HG03442 (cell line): ENCODE measurements around the gene GGTLC2.
"Not testable (repeated sequence)": the region's sequence is repeated elsewhere in the genome, so short reads cannot be mapped to it uniquely, and the experiment has no call there.

Source experiments
- ATAC-seq: cut with Tn5 transposase; IDR thresholded peaks from one replicate; pipeline ENCODE4 v1.9.1; 2021; ENCODE audit warnings: mild to moderate bottlenecking, moderate library complexity; ENCODE audit not compliant: unreplicated experiment

Gene GGTLC2

DNA sequence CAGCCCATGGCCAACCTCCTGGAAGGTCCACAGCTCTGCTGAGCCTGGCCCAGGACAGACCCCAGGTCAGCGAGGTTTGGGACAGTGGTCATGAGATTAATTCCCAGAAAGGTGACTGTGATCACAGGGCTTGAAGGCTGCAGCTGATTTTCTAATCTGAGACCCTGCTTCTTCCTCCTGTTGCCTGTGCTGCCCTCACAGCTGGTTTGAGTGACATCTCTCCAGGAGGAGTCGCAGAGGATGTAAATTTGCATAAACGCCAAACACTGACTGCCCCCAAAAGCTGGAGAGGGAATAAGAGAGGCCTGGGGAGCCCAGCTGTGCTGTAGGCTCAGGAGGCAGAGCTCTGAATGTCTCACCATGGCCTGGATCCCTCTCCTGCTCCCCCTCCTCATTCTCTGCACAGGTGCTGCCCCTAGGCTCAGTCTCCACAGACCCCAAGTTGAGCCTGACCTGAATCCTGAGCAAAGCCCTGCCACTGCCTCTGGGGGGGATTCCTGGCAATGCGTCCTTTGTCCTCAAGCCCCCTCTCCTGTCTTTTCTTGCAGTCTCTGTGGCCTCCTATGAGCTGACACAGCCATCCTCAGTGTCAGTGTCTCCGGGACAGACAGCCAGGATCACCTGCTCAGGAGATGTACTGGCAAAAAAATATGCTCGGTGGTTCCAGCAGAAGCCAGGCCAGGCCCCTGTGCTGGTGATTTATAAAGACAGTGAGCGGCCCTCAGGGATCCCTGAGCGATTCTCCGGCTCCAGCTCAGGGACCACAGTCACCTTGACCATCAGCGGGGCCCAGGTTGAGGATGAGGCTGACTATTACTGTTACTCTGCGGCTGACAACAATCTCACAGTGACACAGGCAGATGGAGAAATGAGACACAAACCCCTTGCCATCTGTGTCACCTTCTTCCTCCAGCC, 23.8 kb downstream of the GGTLC2 start:
- no peak for ATAC-seq

DNA sequence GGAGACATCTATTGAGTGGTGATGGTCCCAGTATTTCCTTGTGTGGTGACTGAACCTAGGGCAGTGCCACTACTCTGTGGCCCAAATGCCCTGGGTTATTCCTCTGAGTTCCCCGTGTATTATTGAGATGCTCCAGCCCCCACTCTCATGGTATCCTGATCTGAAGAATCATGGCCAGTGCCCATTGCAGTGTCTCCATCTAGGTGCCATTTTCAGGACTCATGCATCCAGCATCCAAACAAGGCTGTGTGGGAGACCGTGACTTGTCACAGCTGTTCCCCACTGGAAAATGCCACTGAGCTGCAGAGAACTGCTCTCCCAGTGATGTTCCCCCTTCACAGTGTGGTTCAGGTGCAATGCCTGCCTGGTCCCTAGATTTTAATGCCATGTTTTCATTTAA, 24.7 kb downstream of the GGTLC2 start:
- ATAC-seq = no peak

DNA sequence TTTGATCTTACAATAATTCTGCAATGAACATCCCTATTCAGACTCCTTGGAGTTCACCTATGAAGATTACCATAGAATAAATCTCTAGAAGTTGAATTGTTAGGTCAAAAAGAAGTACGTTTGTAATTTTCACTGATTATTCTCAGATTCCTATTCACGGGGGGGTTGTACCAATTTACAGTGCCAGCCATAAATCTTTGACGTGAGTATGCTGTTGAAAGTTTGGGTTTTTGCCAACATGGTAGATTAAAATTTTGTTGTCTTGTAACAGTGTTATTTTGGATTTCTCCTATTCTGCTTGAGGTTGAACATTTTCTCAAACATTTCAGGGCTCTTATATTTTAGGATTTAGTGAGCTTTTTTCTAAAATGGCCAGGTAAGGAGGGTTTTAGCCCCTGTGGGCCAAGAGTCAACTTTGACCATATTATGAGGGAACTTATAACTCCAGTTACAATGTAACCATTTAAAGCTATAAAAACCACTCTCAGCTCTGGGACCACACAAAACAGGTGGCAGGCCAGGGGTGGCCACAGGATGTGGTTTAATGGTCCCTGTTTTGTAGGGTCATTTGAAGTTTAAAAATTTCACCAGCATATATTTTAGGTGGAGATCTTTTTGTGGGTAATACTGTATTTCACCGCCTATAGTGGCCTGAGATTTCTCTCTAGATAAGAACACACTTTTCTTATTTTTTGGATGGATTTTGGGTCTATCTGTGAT, 25.8 kb downstream of the GGTLC2 start:
- ATAC-seq = no peak

DNA sequence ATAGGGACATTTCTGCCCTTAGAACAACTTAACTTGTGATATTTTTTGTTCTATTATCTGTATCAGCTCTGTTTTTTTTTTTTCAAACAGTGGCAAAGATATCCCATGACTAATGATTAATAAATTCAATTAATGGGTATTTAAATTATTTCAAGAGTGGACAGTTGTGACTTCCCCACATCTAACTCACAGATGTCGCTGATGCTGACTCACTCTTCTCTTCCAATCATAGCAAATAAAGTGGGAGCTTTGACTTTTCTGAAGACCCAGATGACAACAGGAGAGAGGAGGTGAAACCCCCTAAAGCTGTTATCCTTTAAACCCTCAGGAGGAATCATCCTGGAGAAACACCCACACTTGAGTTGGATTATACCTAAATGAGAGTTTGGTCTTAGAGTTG, 27.1 kb downstream of the GGTLC2 start:
- ATAC-seq = no peak

DNA sequence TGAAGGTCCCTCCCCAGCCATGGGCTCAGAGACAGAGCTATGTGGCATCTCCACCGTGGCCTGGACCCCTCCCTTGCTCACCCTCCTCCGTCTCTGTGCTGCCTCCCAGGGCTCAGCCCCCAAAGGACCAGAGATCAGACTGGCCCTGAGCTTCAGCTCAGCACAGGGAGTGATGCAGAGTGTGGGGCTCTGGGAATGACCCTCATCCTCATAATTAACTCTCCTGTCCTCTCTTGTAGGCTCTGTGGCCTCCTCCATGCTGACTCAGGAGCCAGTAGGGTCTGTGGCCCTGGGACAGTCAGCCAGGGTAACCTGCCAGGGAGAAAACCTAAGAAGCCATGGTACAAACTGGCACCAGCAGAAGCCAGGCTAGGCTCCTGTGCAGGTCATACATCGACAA, 28.7 kb downstream of the GGTLC2 start:
- ATAC-seq = no peak

DNA sequence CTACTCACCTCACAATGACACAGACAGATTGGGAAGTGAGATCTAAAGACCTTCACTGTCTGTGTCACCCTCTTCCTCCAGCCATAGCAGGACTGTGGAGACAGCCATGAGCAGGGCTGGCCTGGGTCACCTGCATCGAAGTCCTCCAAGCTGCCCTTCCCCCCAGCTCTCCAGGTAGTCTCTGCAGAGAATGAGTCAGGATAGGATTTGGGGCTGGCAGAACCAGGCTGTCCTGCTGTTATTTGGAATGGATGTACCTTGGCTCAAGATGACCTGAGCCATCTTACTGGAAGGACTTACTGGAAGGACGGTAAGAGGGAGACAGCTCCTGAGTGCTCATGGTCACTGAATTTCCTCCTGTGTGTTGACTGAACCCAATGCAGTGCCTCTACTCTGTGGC, 29.2 kb downstream of the GGTLC2 start:
- ATAC-seq = no peak

DNA sequence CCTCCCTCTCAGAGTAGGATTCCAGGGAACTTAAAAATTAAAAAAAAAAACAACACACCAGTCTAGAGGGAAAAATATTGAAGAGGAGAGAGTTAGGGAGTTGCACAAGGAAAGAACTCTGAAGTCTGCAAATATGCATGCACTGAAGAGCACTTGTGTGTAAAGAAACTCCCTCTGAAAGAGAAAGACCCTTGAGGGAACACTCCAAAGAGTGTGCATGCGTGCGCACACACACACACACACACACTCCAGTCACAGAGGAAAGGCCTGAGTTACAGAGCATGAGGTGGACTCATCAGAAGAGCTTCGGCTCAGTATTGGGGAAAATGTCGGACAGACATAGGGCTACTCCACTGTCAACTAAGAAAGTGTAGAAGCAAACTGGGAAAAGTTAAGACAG, 30.1 kb downstream of the GGTLC2 start:
- no peak for ATAC-seq

DNA sequence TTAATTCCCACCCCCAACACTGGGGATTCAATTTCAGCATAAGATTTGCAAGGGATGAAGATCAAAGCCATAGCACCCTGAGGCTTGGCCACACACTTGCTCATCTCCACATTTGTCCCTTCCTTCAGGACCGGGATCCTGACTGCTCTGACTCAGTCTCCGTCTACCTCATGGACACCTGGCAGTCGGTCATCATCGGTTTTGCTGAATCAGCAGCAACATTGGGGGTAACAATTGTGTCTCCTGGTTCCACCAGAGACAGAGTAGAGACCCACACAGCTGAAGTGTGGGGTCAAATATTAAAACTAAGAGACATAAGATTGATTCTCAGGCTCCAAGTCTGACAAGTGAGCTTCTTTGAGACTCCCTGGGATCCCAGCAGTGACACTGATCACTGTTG, 34.6 kb downstream of the GGTLC2 start:
- ATAC-seq = no peak

DNA sequence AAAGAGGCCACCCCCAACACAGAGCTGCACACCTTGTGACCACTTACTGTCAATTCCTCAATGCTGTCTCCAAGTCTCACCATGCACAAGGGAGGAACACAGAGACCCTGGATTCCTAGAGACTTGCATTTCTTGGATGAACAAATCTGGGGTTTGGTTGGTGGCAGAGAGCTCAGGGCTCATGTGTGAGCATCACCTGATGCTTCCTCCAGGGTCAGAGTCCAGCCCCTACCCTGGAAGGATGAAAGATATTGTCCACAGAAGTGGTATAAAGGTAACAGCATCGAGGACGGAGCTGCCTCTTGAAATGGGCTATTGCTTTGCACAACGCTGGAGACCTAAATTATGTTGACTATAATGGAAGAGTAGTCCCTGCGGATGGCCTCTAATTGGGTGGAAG, 36.0 kb downstream of the GGTLC2 start:
- ATAC-seq = no peak

DNA sequence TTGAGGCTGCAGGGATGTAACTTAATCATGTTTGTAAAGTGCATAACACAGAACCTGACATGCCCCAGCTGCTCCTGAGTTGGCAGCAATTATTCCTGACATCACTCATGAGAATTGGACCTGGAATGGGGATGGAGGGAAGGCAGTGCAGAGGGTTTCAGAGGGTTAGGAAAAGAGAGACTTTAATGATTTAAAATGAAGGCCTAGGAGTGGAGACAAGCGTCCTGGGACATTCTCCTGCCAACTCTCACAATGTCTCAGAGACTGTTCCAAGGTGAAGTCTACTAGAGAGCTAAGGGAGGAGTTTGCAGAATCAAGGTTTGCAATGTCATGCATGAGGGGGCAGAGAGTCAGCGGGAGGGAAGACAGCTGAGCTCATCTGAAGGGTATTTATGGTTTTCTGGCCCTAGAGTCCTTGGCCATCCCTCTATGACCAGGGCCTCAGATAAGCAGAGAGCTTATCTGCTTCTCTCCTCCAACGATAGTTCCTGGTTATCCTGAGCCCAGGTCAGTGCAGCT, 36.9 kb downstream of the GGTLC2 start:
- no peak for ATAC-seq

DNA sequence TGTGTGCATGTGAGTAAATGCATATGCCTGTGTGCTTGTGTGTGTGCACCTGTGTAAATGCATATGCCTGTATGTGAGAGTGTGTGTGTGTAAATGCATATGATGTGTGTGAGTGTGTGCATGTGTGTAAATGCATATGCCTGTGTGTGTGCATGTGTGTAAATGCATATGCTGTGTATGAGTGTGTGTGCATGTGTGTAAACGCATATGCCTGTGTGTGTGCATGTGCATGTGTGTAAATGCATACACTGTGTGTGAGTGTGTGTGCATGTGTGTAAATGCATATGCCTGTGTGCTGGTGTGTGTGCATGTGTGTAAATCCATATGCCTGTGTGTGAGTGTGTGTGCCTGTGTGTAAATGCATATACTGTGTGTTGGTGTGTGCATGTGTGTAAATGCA, 37.8 kb downstream of the GGTLC2 start:
- ATAC-seq = no peak

DNA sequence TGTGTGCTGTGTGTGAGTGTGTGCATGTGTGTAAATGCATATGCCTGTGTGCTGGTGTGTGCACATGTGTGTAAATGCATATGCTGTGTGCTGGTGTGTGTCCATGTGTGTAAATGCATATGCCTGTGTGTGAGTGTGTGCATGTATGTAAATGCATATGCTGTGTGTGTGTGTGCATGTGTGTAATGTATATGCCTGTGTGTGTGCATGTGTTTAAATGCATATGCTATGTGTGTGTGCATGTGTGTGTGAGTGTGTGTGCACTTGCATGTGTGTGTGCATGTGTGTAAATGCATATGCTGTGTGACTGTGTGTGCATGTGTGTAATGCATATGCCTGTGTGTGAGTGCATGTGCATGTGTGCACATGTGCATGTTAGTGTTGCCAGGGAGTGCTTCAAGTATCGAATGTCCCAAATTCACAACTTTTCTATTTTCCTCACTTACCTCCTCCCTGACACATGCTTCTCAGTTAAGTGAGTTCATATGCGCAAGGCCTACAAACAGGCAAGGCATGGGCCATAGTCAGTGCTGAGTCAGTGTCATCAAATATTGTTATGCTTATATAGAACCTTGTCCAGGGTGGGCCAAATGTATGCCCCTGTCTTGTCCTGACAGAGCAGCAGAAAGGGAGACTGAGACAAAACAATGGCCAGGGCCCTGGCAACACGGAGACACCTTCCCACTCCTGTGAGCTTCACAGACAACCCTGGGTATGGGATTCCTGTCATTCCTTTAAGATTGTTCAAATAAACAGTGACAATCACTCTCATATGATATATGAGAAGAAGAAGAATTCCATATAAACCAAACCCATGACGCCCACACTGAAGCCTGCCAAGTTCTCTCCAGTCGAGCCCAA, 38.6 kb downstream of the GGTLC2 start:
- ATAC-seq = no peak

DNA sequence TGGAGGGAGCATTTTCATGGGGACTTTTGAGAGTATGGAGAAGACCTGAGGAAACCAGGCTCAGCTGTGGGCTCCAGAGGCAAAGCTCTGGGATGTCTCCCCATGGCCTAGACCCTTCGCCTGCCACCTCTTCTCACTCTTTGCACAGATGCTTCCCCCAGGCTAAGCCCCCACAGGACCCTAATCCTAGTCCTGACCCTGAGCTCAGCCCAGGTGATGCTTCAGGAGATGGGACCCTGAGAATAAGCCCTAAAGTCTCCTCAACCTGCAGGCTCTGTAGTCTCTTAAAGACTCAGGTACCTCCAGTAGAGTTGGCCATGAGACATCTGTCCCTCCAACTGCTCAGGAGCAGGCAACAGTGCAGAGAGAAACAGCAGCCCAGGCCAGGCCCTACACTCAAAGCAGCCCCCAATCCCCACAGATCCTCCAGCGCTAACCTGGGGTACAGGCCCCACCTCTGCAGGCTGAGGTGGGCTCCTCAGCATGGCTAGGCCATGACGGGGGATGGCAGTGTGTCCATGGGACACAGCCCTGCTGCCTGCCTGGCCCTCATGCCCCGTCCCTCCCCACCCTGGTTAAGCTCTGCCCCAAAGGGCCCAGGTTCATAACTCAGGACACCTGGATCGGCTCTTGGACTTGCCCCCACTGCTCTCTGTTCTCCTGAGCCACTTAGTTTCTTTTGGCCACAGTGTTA, 39.4 kb downstream of the GGTLC2 start:
- no peak for ATAC-seq

DNA sequence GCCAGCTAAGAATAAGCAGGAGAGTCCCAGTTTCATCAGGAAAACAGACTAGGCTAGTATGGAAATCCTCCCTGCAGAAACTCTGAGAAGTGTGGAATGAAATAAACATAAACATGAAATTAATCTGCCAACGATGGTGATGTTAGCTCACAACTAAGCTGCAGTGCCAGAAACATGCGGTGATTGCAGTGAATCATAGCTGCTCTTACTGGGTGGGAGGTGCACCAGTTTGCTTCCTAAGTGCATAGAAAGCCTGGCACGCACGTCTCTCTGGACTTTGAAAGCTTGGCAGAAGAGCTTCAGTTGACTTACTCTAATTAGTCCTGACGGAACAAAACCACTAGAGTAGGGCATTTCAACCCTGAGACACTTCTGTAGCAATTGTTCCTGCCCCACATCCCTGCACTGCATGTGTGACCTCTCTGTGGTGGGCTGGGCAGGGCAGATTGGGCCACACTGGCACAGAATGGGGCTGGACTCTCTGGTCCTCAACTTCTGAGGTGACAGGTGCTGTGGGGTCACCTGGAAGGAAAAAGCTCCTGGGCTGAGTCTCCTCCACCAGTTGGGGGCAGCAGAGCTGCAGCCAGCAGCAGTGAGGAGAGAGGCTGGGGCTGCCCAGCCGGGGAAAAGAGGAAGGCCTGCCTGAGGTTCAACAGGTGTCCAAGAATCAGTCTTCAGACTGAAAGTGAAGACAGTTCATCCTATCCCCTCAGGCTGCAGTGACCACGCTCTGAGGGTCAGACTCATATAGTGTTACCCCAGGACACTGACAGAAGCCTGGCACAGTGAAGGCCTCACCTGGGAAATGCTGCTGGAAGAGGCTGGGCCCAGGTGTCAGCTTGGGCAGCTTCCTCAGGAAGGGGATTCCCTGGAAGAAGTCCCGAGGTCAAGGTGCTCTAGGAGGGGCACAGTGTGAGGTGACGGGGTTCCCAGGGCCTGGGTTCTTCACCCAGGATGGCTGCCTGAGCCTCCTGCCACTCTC, 40.5 kb downstream of the GGTLC2 start:
- no peak for ATAC-seq

DNA sequence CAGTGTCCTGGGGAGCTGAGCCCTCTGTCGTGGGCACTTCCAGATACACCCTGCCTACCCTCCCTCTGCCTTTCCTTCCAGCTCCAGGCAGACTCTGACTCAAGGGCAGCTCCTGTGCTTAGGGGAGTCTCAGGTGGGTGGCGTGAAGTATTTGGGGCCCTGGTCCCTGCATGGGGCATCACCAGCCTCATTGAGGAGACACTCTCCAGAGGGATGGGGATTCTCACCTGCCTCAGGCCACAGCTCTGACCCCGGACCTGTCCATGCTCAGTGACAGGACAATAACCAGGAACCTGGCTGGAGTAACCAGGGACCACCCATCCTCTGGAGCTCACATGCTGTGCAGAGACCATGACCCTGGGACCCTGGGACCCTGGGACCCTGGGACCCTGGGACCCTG, 41.2 kb downstream of the GGTLC2 start:
- no peak for ATAC-seq

DNA sequence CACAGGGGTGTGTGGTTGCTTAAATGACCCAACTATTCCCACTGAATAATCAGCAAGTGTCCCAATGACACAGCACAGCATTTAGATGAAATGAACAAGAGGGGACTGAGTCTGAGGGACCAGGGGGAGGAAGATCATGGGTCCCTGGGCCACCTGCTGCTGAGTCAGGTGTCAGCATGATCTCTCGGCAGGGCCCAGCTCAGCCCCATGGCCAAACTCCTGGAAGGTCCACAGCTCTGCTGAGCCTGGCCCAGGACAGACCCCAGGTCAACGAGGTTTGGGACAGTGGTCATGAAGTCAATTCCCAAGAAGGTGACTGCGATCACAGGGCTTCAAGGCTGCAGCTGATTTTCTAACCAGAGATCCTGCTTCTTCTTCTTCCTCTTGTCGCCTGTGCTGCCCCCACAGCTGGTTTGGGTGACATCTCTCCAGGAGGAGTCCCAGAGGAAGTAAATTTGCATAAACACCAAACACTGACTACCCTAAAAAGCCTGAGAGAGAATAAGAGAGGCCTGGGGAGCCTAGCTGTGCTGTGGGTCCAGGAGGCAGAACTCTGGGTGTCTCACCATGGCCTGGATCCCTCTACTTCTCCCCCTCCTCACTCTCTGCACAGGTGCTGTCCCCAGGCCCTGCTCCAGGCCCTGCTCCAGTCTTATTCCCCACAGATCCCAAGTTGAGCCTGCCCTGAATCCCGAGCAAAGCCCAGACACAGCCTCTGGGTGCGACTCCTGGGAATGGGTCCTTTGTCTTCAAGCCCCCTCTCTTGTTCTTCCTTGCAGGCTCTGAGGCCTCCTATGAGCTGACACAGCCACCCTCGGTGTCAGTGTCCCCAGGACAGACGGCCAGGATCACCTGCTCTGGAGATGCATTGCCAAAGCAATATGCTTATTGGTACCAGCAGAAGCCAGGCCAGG, 42.0 kb downstream of the GGTLC2 start:
- ATAC-seq = not testable (repeated sequence)

DNA sequence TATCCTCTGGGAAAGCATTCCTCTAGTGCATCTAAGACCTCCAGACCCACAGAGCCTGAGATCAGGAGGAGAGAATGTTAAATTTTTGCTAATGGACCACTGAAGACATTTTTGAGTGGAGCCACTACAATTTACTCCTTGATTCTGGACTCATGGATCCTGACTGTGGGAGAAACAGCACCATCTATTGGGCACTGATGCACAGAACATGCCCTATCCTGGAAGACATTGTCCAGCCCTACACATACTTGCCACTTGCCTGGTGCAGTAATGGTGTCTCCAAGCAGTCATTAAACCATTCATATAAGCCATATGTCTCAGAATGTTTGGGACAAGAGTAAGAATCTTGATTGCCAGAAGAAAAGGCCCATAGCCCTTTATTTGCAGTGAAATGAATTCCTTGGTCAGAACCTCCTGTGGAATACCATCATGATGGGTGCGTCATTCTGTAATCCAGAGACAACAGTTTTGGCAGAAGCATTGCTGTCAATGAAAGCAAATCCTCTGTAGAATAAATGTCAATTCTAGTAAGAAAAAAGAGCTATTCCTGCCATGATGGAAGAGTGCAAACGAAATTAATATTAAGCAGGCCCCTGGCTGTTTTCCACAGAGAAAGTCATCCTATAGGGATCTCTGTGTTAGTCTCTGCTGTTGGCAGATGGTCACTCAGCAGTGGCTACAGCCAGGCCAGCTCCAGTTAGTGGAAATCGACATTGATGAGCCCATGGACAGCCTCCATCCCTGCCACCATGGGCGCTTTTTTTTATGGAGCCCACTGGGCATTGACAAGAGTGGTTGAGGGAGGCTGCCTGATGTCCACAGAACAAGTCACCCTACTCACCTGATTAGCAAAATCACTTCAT, 43.5 kb downstream of the GGTLC2 start:
- ATAC-seq = no peak
